Right cardiac atrium (tissue), 5 donors: ENCODE measurements around the gene HTR2C. TPM values are rescaled to one million over a fixed set of nuclear protein-coding genes. Genes with fewer than 3 reads are reported as not detected.
"Not testable (repeated sequence)": the region's sequence is repeated elsewhere in the genome, so short reads cannot be mapped to it uniquely, and the experiment has no call there.

Source experiments
- ATAC-seq, 2 donors: fragments of 200-7000 bp; cut with Tn5 transposase; one replicate each; pipeline versions ENCODE4 v1.8.0 to v1.9.1; 2020; ENCODE audit warnings: moderate library complexity in 2 of 2, mild to moderate bottlenecking in 1 of 2
- DNase-seq, 3 donors: peaks; one replicate each; pipeline ENCODE4 v3.0.0-alpha.2; 2020
- H3K27ac ChIP-seq: one replicate; pipeline ENCODE4 v1.5.1; 2013; ENCODE audit warnings: mild to moderate bottlenecking, low read length, control low read depth, moderate library complexity
- H3K27me3 ChIP-seq: one replicate; pipeline ENCODE4 v1.6.1; 2013; ENCODE audit not compliant: control insufficient read depth, insufficient read depth
- H3K4me1 ChIP-seq: one replicate; pipeline ENCODE4 v1.6.1; 2013; ENCODE audit warnings: low read length; ENCODE audit not compliant: control insufficient read depth, insufficient read depth
- H3K4me3 ChIP-seq: one replicate; pipeline ENCODE4 v1.5.1; 2013; ENCODE audit warnings: low read length, control low read depth
- H3K9me3 ChIP-seq: one replicate; pipeline ENCODE4 v1.6.1; 2013; ENCODE audit warnings: low read length; ENCODE audit not compliant: control insufficient read depth
- WGBS: extraction: QIAGEN DNeasy Blood & Tissue Kit; methylation state at CpG from one replicate; pipeline ENCODE4 v1.1.7; 2013; 5-methylcytosine and 5-hydroxymethylcytosine counted together
- intact Hi-C, 4 donors: fragments of 100-400 bp; cut with DNase I; formaldehyde crosslinking; loops; one replicate each; pipeline versions ENCODE4 v1.11.0 to v1.14.0; 2022 to 2023
- polyA plus RNA-seq: library from polyadenylated mRNA; stranded (reverse); fragments of 200-250 nt; gene quantifications from one replicate; pipeline ENCODE4 v1.2.3, GENCODE V29; 2013
- total RNA-seq, 4 donors: library from RNA; stranded (reverse); fragmentation: NEBNext Ultra II Directional; extraction: Animal tissue kit (Norgen Biotek cat#: 25700); gene quantifications; one replicate each; pipeline ENCODE4 v1.2.1, GENCODE V29; 2021
- donor health status: healthy with polysubstance abuse.
- donor health status: DM: no; HTN: yes; CAD: no.
- donor health status: DM: no; HTN: no; CAD: no.
- donor health status: DM: no; HTN: yes; CAD: no; lungs with severe emphysema.
- donor health status: DM: yes; HTN: yes; CAD: no.

HTR2C gene
- total and polyA plus RNA-seq, 5 donors: not detected

DNA sequence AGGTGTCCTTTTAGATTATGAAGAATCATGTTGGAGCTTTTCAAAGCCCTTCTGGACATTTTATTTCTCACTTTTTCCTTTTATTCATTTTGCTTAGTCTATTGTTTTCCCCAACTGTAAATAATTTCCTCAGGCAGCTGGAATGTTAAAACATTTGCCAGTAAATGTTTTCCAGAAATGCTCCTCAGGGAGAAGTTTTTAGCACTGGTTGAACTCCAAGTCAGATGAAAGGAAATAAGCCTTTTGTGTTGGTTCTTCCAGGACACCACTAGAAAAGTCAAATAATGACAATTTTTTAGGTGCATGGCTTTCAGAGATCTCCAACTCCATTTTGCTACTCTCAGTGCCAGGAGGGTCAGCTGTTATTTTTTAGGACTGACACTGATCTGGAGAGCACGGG is 305.6 kb downstream of the HTR2C start:
- DNase-seq (no peak), ATAC-seq (no peak)
- H3K4me3 ChIP-seq: no peak overlapping the region
- no peaks in the 10 kb centered on the region for H3K9me3 ChIP-seq
- intact Hi-C loops: no loop called here
- no peaks in the 10 kb centered on the region for H3K4me1 ChIP-seq
- no peaks in the 10 kb centered on the region for H3K27me3 ChIP-seq
- H3K27ac ChIP-seq: no peak overlapping the region
- WGBS: 46% methylated on average over 1 of the region's 1 CpG

GRCh38 chrX:114903618-114904017 is 319.7 kb downstream of the HTR2C start:
- intact Hi-C loops: no loop called here
- H3K4me1 ChIP-seq: no peaks in the 10 kb centered on the region
- ATAC-seq (no peak), DNase-seq (no peak)
- H3K27ac ChIP-seq: no peak overlapping the region
- H3K4me3 ChIP-seq: no peak overlapping the region
- H3K9me3 ChIP-seq: no peaks in the 10 kb centered on the region
- 69% methylated on average over 3 of the region's 3 CpGs for WGBS
- no peaks in the 10 kb centered on the region for H3K27me3 ChIP-seq

GRCh38 chrX:114905251-114905650 is 321.4 kb downstream of the HTR2C start:
- Histone ChIP-seq H3K9me3 (no peaks in the 10 kb centered on the region), H3K4me1 (no peaks in the 10 kb centered on the region), H3K27ac (no peak overlapping the region), H3K27me3 (no peaks in the 10 kb centered on the region), H3K4me3 (no peak overlapping the region)
- no peak for DNase-seq
- 75% methylated on average over 2 of the region's 2 CpGs for WGBS
- intact Hi-C loops: no loop called here
- no peak for ATAC-seq

DNA sequence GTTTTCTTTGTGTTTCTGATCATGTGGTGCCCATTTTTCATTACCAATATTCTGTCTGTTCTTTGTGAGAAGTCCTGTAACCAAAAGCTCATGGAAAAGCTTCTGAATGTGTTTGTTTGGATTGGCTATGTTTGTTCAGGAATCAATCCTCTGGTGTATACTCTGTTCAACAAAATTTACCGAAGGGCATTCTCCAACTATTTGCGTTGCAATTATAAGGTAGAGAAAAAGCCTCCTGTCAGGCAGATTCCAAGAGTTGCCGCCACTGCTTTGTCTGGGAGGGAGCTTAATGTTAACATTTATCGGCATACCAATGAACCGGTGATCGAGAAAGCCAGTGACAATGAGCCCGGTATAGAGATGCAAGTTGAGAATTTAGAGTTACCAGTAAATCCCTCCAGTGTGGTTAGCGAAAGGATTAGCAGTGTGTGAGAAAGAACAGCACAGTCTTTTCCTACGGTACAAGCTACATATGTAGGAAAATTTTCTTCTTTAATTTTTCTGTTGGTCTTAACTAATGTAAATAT is 323.2 kb downstream of the HTR2C start:
- Histone ChIP-seq H3K4me1 (no peaks in the 10 kb centered on the region), H3K27ac (no peak overlapping the region), H3K9me3 (no peaks in the 10 kb centered on the region), H3K4me3 (no peak overlapping the region), H3K27me3 (no peaks in the 10 kb centered on the region)
- ATAC-seq (no peak), DNase-seq (no peak)
- 37% methylated on average over 9 of the region's 9 CpGs for WGBS
- intact Hi-C loops: no loop called here

GRCh38 chrX:114924423-114924822 is 340.5 kb downstream of the HTR2C start:
- peaks cover 3% of the 10 kb centered on the region for H3K4me1 ChIP-seq
- no peak overlapping the region for H3K27ac ChIP-seq
- 36% methylated on average over 3 of the region's 3 CpGs for WGBS
- intact Hi-C loops: no loop called here
- no peaks in the 10 kb centered on the region for H3K9me3 ChIP-seq
- no peak overlapping the region for H3K4me3 ChIP-seq
- no peak for DNase-seq
- no peaks in the 10 kb centered on the region for H3K27me3 ChIP-seq
- ATAC-seq: no peak

GRCh38 chrX:114924856-114925255 is 341.0 kb downstream of the HTR2C start:
- H3K4me1 ChIP-seq: peaks cover 3% of the 10 kb centered on the region
- H3K27ac ChIP-seq: no peak overlapping the region
- no peak overlapping the region for H3K4me3 ChIP-seq
- no peaks in the 10 kb centered on the region for H3K9me3 ChIP-seq
- H3K27me3 ChIP-seq: no peaks in the 10 kb centered on the region
- intact Hi-C loops: no loop called here
- DNase-seq: no peak
- ATAC-seq: no peak

DNA sequence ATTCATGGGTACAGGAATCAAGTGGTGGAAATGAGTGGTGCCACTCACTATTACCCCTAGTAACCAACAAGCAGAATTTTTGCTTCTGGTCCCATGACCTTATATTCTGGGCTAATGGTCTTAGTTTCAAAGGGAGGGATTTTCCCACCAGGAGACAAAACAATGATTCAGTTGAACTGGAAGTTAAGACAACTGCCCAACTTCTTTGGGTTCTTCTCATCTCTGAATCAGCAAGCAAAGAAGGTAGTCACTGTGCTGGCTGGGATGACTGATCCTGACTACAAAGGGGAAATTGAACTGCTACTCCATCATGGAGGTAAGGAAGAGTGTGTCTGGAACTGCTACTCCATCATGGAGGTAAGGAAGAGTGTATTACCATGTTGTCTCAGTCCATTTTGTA is 346.3 kb downstream of the HTR2C start:
- Histone ChIP-seq H3K27ac (no peak overlapping the region), H3K27me3 (no peaks in the 10 kb centered on the region), H3K4me1 (peaks cover 3% of the 10 kb centered on the region), H3K4me3 (no peak overlapping the region), H3K9me3 (no peaks in the 10 kb centered on the region)
- intact Hi-C loops: no loop called here
- DNase-seq: no peak
- no peak for ATAC-seq

- Histone ChIP-seq H3K27me3 (no peaks in the 10 kb centered on the region), H3K4me3 (no peak overlapping the region), H3K27ac (no peak overlapping the region), H3K9me3 (no peaks in the 10 kb centered on the region), H3K4me1 (no peaks in the 10 kb centered on the region)
- intact Hi-C loops: no loop called here
- 85% methylated on average over 1 of the region's 1 CpG for WGBS
- ATAC-seq (no peak), DNase-seq (no peak)
These were observed 348.7 kb downstream of the HTR2C start for GRCh38 chrX:114932550-114932949.

GRCh38 chrX:114933291-114933690 is 349.4 kb downstream of the HTR2C start:
- H3K4me1 ChIP-seq, intact Hi-C loops, H3K4me3 ChIP-seq, ATAC-seq, DNase-seq, H3K27ac ChIP-seq, H3K9me3 ChIP-seq, H3K27me3 ChIP-seq: not testable (repeated sequence)
- 52% methylated on average over 2 of the region's 2 CpGs for WGBS

GRCh38 chrX:114937090-114937489 is 353.2 kb downstream of the HTR2C start:
- H3K27ac ChIP-seq, H3K4me3 ChIP-seq, DNase-seq, H3K4me1 ChIP-seq, H3K27me3 ChIP-seq, H3K9me3 ChIP-seq, intact Hi-C loops, ATAC-seq: not testable (repeated sequence)
- 94% methylated on average over 3 of the region's 3 CpGs for WGBS

DNA sequence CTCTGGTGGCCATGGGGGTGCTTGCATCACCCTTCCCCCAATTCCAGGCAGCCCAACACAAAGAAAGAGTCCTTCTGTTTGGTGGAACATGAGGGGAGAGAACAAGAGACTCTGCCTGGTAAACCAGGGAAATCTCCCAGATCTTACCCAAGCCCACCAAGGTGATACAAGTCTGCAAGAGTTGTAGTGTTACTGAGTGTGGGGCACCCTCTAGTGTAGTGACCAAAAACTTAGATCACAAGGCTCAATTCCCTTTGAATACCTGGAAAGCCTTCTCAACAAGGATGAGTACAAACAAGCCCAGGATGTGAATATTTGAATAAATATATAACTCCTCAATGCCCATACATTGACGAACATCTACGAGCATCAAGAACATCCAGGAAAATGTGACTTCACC is 368.8 kb downstream of the HTR2C start:
- DNase-seq (no peak), ATAC-seq (no peak)
- intact Hi-C loops: loop anchor here in 1 of 4 donors (10.0 kb wide), 1 partner anchor 338 kb away; no protein-coding TSS in a partner anchor
- H3K27me3 ChIP-seq: no peaks in the 10 kb centered on the region
- no peak overlapping the region for H3K27ac ChIP-seq
- no peak overlapping the region for H3K4me3 ChIP-seq
- H3K9me3 ChIP-seq: no peaks in the 10 kb centered on the region
- H3K4me1 ChIP-seq: no peaks in the 10 kb centered on the region
- WGBS: 88% methylated on average over 2 of the region's 2 CpGs
